Subcutaneous adipose tissue (tissue), 4 donors: ENCODE measurements around the gene VN1R2. TPM values are rescaled to one million over a fixed set of nuclear protein-coding genes. Genes with fewer than 3 reads are reported as not detected.
"Not testable (repeated sequence)": the region's sequence is repeated elsewhere in the genome, so short reads cannot be mapped to it uniquely, and the experiment has no call there.

Source experiments
- total RNA-seq, 4 donors: library from RNA; depleted of rRNA; stranded (reverse); fragments of >200 nt; gene quantifications; one replicate each; pipeline ENCODE4 v1.1.0, GENCODE V29; 2016
- TF ChIP-seq, protein P1 (sequence below): fragments of 450-650 bp; IDR thresholded peaks from one replicate; pipeline ENCODE4 v1.5.1; 2016; ENCODE audit warnings: low read depth, mild to moderate bottlenecking, control low read depth, antibody characterized with exemption, moderate library complexity

Gene VN1R2
- total RNA-seq, 4 donors from 2014 or later = not detected

DNA sequence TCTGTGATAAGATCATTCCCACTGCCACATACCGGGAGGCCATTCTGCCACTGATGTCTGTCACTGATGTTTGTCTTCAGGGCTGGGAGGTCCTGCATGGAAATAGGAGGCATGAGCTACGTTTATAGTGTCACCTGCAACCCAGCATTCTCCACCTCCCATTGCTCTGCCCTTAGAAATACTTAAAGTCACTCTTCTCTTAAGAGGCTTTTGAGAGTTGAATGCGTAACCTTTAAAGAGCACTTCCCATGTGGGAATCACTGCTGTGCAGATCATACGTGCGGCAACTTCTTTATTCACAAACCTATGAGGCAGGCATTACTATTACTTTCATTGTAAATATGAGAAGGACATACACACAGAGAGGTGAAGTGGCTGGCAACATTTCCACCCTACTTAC lies 9.5 kb downstream of the VN1R2 start, which contains the start of gene VN1R4:
TSS of gene VN1R4 (minus strand) at position 101 of the 400 bp plus-strand sequence. CDS start at position 43, 58 bp downstream.
- TF ChIP-seq, protein P1, sequence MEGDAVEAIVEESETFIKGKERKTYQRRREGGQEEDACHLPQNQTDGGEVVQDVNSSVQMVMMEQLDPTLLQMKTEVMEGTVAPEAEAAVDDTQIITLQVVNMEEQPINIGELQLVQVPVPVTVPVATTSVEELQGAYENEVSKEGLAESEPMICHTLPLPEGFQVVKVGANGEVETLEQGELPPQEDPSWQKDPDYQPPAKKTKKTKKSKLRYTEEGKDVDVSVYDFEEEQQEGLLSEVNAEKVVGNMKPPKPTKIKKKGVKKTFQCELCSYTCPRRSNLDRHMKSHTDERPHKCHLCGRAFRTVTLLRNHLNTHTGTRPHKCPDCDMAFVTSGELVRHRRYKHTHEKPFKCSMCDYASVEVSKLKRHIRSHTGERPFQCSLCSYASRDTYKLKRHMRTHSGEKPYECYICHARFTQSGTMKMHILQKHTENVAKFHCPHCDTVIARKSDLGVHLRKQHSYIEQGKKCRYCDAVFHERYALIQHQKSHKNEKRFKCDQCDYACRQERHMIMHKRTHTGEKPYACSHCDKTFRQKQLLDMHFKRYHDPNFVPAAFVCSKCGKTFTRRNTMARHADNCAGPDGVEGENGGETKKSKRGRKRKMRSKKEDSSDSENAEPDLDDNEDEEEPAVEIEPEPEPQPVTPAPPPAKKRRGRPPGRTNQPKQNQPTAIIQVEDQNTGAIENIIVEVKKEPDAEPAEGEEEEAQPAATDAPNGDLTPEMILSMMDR = not testable (repeated sequence)

GRCh38 chr19:53272044-53272443 lies 14.0 kb downstream of the VN1R2 start:
- TF ChIP-seq, protein P1 = no peak

GRCh38 chr19:53275480-53275879 lies 17.4 kb downstream of the VN1R2 start:
- TF ChIP-seq, protein P1 = no peak

DNA sequence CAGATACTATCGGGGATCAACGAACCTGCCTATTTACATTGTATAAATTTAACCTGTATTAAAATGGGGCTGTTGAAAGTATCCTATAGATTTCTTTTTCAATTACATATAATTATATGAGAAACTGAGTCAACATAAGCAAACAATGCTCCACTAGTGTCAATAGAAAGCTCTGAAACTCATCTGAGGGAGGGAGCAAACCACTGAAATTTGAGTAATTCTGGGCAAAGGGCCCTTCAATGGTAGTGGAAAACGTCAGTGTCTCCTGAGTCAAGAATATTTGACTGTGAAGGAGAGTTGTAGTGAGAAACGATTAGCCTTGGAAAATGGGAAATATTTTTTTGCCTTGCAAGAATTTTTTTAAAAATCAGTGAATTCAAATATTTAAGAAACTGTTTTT lies 27.0 kb downstream of the VN1R2 start:
- TF ChIP-seq, protein P1 = no peak

DNA sequence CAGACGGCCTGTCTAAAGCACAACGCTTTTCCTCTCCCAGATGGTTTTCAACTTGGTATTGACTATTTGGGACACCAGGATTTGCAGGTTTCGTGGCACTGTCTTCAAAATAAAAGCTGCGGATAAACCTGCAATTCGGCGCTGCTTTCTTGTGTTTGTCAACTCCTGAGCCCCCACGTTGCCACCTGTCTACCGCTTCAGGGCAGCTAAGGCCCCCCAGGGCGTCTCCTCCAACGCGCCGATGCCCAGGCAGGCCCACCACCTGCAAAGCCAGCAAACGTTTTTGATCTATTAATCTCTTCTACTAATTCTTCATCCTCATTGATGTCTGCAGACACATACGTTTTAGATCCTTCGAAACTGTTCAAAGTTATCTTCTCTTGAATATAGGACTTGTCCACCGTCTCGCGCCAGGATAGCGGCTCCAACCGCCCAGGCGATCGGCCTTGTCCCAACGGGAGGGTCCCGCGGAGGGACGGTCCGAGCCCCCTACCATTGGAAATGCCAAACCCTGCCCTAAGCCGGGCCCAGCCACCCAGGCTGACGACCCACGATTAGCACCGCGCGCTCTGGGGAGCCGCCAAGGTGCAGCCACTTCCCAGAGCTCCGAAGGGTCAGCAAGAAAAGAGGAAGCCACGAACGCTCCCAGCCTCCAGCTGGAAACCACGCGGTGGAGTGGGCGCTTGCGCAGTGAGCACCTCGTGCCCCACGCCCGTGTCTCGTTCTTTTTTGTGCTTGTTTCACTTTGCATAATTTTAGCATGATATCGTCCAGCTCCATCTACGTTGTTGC lies 32.9 kb downstream of the VN1R2 start:
- TF ChIP-seq, protein P1 = no peak

GRCh38 chr19:53294786-53295441 lies 36.8 kb downstream of the VN1R2 start:
- TF ChIP-seq, protein P1 = no peak

DNA sequence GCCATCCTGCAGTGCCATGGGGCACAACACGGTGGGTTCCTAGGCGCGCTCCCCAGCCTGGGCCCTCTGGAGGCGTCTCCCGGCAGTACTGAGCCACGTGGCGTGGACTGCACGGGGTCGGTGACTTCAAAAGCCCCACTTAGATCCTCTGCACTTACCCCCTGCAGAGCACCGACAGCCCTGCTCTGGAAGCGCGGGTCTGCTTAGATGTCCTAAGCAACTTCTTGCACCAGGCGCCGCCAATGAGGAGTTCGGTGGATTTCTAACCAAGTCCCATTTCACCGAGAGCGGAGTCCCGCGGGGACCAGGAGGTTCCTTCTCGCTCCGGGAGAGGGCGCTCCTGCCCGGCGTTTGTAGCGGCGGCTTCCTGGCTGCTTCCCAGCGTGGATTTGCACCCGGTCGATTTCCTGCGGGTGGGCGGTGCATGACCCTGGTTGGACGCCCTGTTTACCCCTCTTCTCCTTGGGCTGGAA lies 50.3 kb downstream of the VN1R2 start:
- TF ChIP-seq, protein P1 = no peak
